ENCODE data around the gene OBSL1.

GRCh38 chr2:219547621-219548020, 23.7 kb downstream of the OBSL1 start:
- TF ChIP-seq CTCF (IDR thresholded peaks at IDR 0.05) (no peak), POLR2AphosphoS5 (IDR thresholded peaks at IDR 0.05) (no peak)

Data from upper lobe of left lung (tissue), 4 donors.